H9 (cell line): ENCODE data around the gene ALDH9A1. TPM values are rescaled to one million over a fixed set of nuclear protein-coding genes. Genes with fewer than 3 reads are reported as not detected.
A peak's percentile ranks its signal among the peaks of the same experiment; 100 is the strongest.

Experiments
- DNase-seq: peaks from one replicate; pipeline ENCODE4 v3.0.0-alpha.2; 2017
- H2AFZ ChIP-seq: one replicate; pipeline ENCODE4 v1.6.1; 2013; ENCODE audit warnings: mild to moderate bottlenecking, low read length, control low read depth, moderate library complexity
- H2AK5ac ChIP-seq: 2 replicates; pipeline ENCODE4 v1.6.1; 2013; ENCODE audit warnings: low read length, control low read depth, mixed read lengths; ENCODE audit not compliant: insufficient read length
- H2BK120ac ChIP-seq: one replicate; pipeline ENCODE4 v1.6.1; 2013; ENCODE audit warnings: low read depth, mild to moderate bottlenecking, low read length, control low read depth, inconsistent platforms; ENCODE audit not compliant: poor library complexity, severe bottlenecking
- H2BK12ac ChIP-seq: 2 replicates; pipeline ENCODE4 v1.6.1; 2013; ENCODE audit warnings: low read length, control low read depth, mixed read lengths, low read depth; ENCODE audit not compliant: insufficient read length
- H2BK15ac ChIP-seq: 2 replicates; pipeline ENCODE4 v1.6.1; 2013; ENCODE audit warnings: low read depth, low read length, control low read depth
- H2BK20ac ChIP-seq: one replicate; pipeline ENCODE4 v1.6.1; 2013; ENCODE audit warnings: low read depth, mild to moderate bottlenecking, low read length, control low read depth, inconsistent platforms; ENCODE audit not compliant: poor library complexity, severe bottlenecking
- H2BK5ac ChIP-seq: 2 replicates; pipeline ENCODE4 v1.6.1; 2013; ENCODE audit warnings: low read length, control low read depth, mixed read lengths; ENCODE audit not compliant: insufficient read length
- H3K14ac ChIP-seq: 2 replicates; pipeline ENCODE4 v1.6.1; 2013; ENCODE audit warnings: low read length, control low read depth; ENCODE audit not compliant: insufficient read depth
- H3K18ac ChIP-seq: 2 replicates; pipeline ENCODE4 v1.6.1; 2013; ENCODE audit warnings: low read depth, mild to moderate bottlenecking, mixed read lengths, low read length, control low read depth; ENCODE audit not compliant: insufficient read length
- H3K23ac ChIP-seq: 2 replicates; pipeline ENCODE4 v1.6.1; 2013; ENCODE audit warnings: low read length, control low read depth, mixed read lengths, low read depth; ENCODE audit not compliant: insufficient read length
- H3K23me2 ChIP-seq: 2 replicates; pipeline ENCODE4 v1.6.1; 2013; ENCODE audit warnings: low read depth, mild to moderate bottlenecking, mixed read lengths, low read length, control low read depth; ENCODE audit not compliant: insufficient read length, poor library complexity, severe bottlenecking
- H3K27ac ChIP-seq: 2 replicates; pipeline ENCODE4 v1.5.1; 2013; ENCODE audit warnings: low read length, control low read depth, mixed read lengths, low read depth; ENCODE audit not compliant: insufficient read length
- H3K27me3 ChIP-seq: 2 replicates; pipeline ENCODE4 v1.6.1; 2013; ENCODE audit warnings: low read length, control low read depth, inconsistent platforms; ENCODE audit not compliant: insufficient read depth
- H3K4ac ChIP-seq: 2 replicates; pipeline ENCODE4 v1.6.1; 2013; ENCODE audit warnings: low read depth, mild to moderate bottlenecking, control low read depth, inconsistent platforms, low read length, moderate library complexity
- H3K4me1 ChIP-seq: 2 replicates; pipeline ENCODE4 v1.6.1; 2013; ENCODE audit warnings: low read length, control low read depth, inconsistent platforms; ENCODE audit not compliant: insufficient read depth
- H3K4me2 ChIP-seq: 2 replicates; pipeline ENCODE4 v1.6.1; 2013; ENCODE audit warnings: low read length, control low read depth, mixed read lengths; ENCODE audit not compliant: insufficient read length, insufficient read depth
- H3K56ac ChIP-seq: 2 replicates; pipeline ENCODE4 v1.6.1; 2013; ENCODE audit warnings: low read depth, mild to moderate bottlenecking, mixed read lengths, low read length, control low read depth; ENCODE audit not compliant: insufficient read length
- H3K79me1 ChIP-seq: 2 replicates; pipeline ENCODE4 v1.6.1; 2013; ENCODE audit warnings: low read depth, mild to moderate bottlenecking, moderate library complexity, low read length, control low read depth, inconsistent platforms; ENCODE audit not compliant: insufficient read depth, poor library complexity, severe bottlenecking
- H3K79me2 ChIP-seq: 2 replicates; pipeline ENCODE4 v1.6.1; 2013; ENCODE audit warnings: low read length, control low read depth, inconsistent platforms; ENCODE audit not compliant: insufficient read depth
- H3K9ac ChIP-seq: 2 replicates; pipeline ENCODE4 v1.6.1; 2013; ENCODE audit warnings: low read length, control low read depth, mixed read lengths; ENCODE audit not compliant: insufficient read length; ENCODE audit errors: extremely low read depth
- H3K9me3 ChIP-seq: one replicate; pipeline ENCODE4 v1.6.1; 2013; ENCODE audit warnings: low read depth, low read length, inconsistent platforms; ENCODE audit not compliant: control insufficient read depth
- H3T11ph ChIP-seq: one replicate; pipeline ENCODE4 v1.6.1; 2013; ENCODE audit warnings: mild to moderate bottlenecking, low read length, control low read depth, inconsistent platforms
- H4K20me1 ChIP-seq: one replicate; pipeline ENCODE4 v1.6.1; 2013; ENCODE audit not compliant: control insufficient read depth, insufficient read length, insufficient read depth
- H4K5ac ChIP-seq: 2 replicates; pipeline ENCODE4 v1.6.1; 2013; ENCODE audit warnings: low read depth, mild to moderate bottlenecking, mixed read lengths, low read length, control low read depth; ENCODE audit not compliant: insufficient read length
- H4K8ac ChIP-seq: replicated peaks from 2 replicates; pipeline ENCODE4 v1.6.1; 2013; ENCODE audit warnings: low read length, control low read depth, mixed read lengths, low read depth; ENCODE audit not compliant: insufficient read length
- H4K91ac ChIP-seq: 2 replicates; pipeline ENCODE4 v1.6.1; 2013; ENCODE audit warnings: low read depth, mild to moderate bottlenecking, moderate library complexity, mixed read lengths, low read length, control low read depth; ENCODE audit not compliant: insufficient read length
- H3K27ac Mint-ChIP-seq, 3 experiments: 2 replicates in 2 of 3; 3 replicates in 1 of 3; pipeline ENCODE4 v1.8.0; 2020 to 2021; ENCODE audit warnings: mixed read lengths in 3 of 3, mild to moderate bottlenecking in 1 of 3, moderate library complexity in 1 of 3
- H3K27me3 Mint-ChIP-seq: 2 replicates; pipeline ENCODE4 v1.8.0; 2021; ENCODE audit warnings: low read depth, mild to moderate bottlenecking, moderate library complexity, mixed read lengths
- H3K36me3 Mint-ChIP-seq, 3 experiments: 2 replicates in 2 of 3; 3 replicates in 1 of 3; pipeline ENCODE4 v1.8.0; 2020 to 2021; ENCODE audit warnings: low read depth in 3 of 3, mixed read lengths in 3 of 3; ENCODE audit not compliant: insufficient read depth in 1 of 3
- H3K4me1 Mint-ChIP-seq, 2 experiments: 2 replicates each; pipeline ENCODE4 v1.8.0; 2020; ENCODE audit warnings: mixed read lengths in 2 of 2
- H3K4me3 Mint-ChIP-seq, 2 experiments: 2 replicates in 1 of 2; 3 replicates in 1 of 2; pipeline ENCODE4 v1.8.0; 2020 to 2021; ENCODE audit warnings: mild to moderate bottlenecking in 2 of 2, mixed read lengths in 2 of 2, moderate library complexity in 1 of 2
- H3K9me3 Mint-ChIP-seq, 2 experiments: 2 replicates in 1 of 2; 3 replicates in 1 of 2; pipeline ENCODE4 v1.8.0; 2020; ENCODE audit warnings: mild to moderate bottlenecking in 2 of 2, mixed read lengths in 2 of 2, moderate library complexity in 1 of 2
- CTCF ChIP-seq: fragments of 200-600 bp; sonication (generic); conservative IDR thresholded peaks from 3 replicates; pipeline ENCODE4 v1.8.0; 2021; ENCODE audit warnings: antibody characterized with exemption, mild to moderate bottlenecking
- WGBS: extraction: QIAGEN DNeasy Blood & Tissue Kit; methylation state at CpG from one replicate; pipeline ENCODE4 v1.1.7; 2013; ENCODE audit warnings: missing lambda C conversion rate, low lambda C conversion rate, mixed read lengths; ENCODE audit not compliant: insufficient read length; ENCODE audit errors: extremely low coverage; 5-methylcytosine and 5-hydroxymethylcytosine counted together
- total RNA-seq: library from RNA; stranded (reverse); gene quantifications from 2 replicates; pipeline ENCODE4 v1.2.1, GENCODE V29; 2021

Gene ALDH9A1
- total RNA-seq, 1 experiment from 2014 or later, result 55.0 TPM

DNA sequence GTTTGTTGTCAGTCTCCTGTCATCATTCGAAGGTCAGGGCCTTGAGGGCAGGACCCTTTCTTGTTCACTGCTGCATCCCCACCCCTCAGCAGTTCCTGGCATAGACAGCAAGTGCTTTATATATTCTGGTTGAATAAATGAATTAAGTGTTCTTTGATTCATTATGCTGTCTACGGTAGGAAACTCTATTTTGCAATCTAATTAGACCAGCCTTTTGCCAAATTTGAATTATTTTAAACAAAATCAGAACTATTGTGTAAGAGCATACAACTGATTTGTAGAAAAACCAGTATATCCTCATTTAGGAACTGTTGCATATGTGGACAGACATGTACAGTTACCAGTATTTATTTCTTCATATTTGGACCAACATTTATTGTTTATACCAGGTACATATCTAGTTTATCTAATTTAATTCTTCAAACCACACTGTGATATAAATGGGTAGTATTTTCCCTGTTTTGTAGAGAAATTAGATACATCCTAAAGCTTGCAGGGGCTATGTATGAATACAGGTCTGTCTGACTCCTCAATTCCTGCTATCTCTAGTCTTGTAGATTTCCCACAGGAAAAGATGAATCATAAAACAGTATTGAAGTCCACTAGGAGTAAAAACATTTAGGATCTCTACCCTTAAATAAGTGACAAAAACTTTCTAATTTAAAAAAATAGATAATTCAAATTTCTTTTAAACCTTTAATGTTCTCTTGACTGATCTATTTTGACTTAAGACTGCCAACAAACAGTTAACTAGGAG lies 57.0 kb downstream of the ALDH9A1 start:
- TF ChIP-seq CTCF, result no peak
- H3K79me1 ChIP-seq, result peaks cover 2% of the 10 kb centered on the region
- no peaks in the 10 kb centered on the region for H4K20me1 ChIP-seq
- no peak overlapping the region for H3K27ac ChIP-seq
- H3K23me2 ChIP-seq, result no peaks in the 10 kb centered on the region
- H3K36me3 Mint-ChIP-seq, result peaks cover 3 to 5% (median 5%) of the 10 kb centered on the region in 3 experiments; a peak in 3 of 7 replicates
- H3K23ac ChIP-seq, result no peak overlapping the region
- H2AK5ac ChIP-seq, result no peak overlapping the region
- H3K56ac ChIP-seq, result no peak overlapping the region
- no peak overlapping the region for H2BK15ac ChIP-seq
- DNase-seq, result no peak
- no peak overlapping the region for H3K4me2 ChIP-seq
- H3K27me3 ChIP-seq, result no peaks in the 10 kb centered on the region
- H3K9me3 ChIP-seq, result no peaks in the 10 kb centered on the region
- peak overlapping the region in 1 of 3 experiments; percentile 91; a peak in 1 of 7 replicates for H3K27ac Mint-ChIP-seq
- H3K9me3 Mint-ChIP-seq, result no peaks in the 10 kb centered on the region
- H3K79me2 ChIP-seq, result no peaks in the 10 kb centered on the region
- no peaks in the 10 kb centered on the region for H3K27me3 Mint-ChIP-seq
- no peak overlapping the region for H3T11ph ChIP-seq
- no peak overlapping the region for H3K4ac ChIP-seq
- H2BK120ac ChIP-seq, result no peak overlapping the region
- H4K8ac ChIP-seq, result no peak overlapping the region
- no peak overlapping the region for H4K5ac ChIP-seq
- no peak overlapping the region for H3K4me3 Mint-ChIP-seq
- H3K4me1 ChIP-seq, result no peaks in the 10 kb centered on the region
- H2BK20ac ChIP-seq, result no peak overlapping the region
- no peak overlapping the region for H3K14ac ChIP-seq
- no peak overlapping the region for H4K91ac ChIP-seq
- no peak overlapping the region for H3K9ac ChIP-seq
- no peak overlapping the region for H3K18ac ChIP-seq
- peaks cover 12 to 15% of the 10 kb centered on the region in 2 experiments for H3K4me1 Mint-ChIP-seq
- no peak overlapping the region for H2AFZ ChIP-seq
- no peak overlapping the region for H2BK5ac ChIP-seq
- WGBS, result no CpG with 5 or more reads among the region's 2 CpGs
- no peak overlapping the region for H2BK12ac ChIP-seq
